Measurements from ENCODE around the gene POLR3A. TPM values are rescaled to one million over a fixed set of nuclear protein-coding genes. Genes with fewer than 3 reads are reported as not detected.

The POLR3A gene
- total RNA-seq, 1 donor from 2014 or later, result 31.4 TPM

DNA sequence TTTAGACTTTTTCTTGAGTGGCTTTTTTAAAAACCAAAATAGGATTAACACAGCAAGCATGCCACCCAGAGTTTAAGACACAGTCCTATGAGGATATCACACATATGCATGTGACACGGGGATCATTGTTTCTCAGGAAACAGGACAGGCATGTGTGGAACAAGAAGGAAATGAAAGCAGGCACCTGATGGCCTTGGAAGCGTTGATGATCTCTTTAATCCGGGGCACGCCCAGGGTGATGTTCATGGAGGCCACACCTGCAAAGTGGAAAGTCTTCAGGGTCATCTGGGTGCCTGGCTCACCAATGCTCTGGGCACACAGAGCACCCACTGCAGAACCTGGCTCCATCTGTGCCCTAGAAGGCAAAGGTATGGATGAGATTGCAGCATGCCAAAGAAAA is 44.3 kb downstream of the POLR3A start:
- H4K20me1 ChIP-seq (ENCODE audit: insufficient read depth, low read length), result peaks cover 13% of the 10 kb centered on the region
- H3K4me1 Mint-ChIP-seq (ENCODE audit: low read depth, unreplicated experiment), result peaks cover 11% of the 10 kb centered on the region
- H3K27ac ChIP-seq (ENCODE audit: low read depth, low read length), result no peak overlapping the region
- H3K9me3 Mint-ChIP-seq (ENCODE audit: unreplicated experiment), result no peaks in the 10 kb centered on the region
- no peaks in the 10 kb centered on the region for H3K79me2 ChIP-seq (ENCODE audit: insufficient read depth, low read length)
- H3K27me3 Mint-ChIP-seq (ENCODE audit: low read depth, unreplicated experiment), result no peaks in the 10 kb centered on the region
- TF ChIP-seq, protein P1, sequence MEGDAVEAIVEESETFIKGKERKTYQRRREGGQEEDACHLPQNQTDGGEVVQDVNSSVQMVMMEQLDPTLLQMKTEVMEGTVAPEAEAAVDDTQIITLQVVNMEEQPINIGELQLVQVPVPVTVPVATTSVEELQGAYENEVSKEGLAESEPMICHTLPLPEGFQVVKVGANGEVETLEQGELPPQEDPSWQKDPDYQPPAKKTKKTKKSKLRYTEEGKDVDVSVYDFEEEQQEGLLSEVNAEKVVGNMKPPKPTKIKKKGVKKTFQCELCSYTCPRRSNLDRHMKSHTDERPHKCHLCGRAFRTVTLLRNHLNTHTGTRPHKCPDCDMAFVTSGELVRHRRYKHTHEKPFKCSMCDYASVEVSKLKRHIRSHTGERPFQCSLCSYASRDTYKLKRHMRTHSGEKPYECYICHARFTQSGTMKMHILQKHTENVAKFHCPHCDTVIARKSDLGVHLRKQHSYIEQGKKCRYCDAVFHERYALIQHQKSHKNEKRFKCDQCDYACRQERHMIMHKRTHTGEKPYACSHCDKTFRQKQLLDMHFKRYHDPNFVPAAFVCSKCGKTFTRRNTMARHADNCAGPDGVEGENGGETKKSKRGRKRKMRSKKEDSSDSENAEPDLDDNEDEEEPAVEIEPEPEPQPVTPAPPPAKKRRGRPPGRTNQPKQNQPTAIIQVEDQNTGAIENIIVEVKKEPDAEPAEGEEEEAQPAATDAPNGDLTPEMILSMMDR (IDR thresholded peaks at IDR 0.05; ENCODE audit: insufficient read depth, low read depth, low read length), result no peak
- TF ChIP-seq EZH2 (IDR thresholded peaks at IDR 0.05; ENCODE audit: insufficient read depth, low read length), result no peak
- no peak overlapping the region for H3K9ac ChIP-seq (ENCODE audit: low read length)
- no peak overlapping the region for H3K27ac Mint-ChIP-seq (ENCODE audit: unreplicated experiment)
- H3K4me3 ChIP-seq (ENCODE audit: insufficient read depth, low read depth, low read length), result no peak overlapping the region
- no peak overlapping the region for H2AFZ ChIP-seq (ENCODE audit: low read depth, low read length)
- FAIRE-seq (no peak), DNase-seq (ENCODE audit: low read depth) (no peak)
- no peak overlapping the region for H3K4me2 ChIP-seq (ENCODE audit: low read length)
- no peak overlapping the region for H3K4me3 Mint-ChIP-seq (ENCODE audit: unreplicated experiment)
- peaks cover 37% of the 10 kb centered on the region for H3K36me3 Mint-ChIP-seq (ENCODE audit: low read depth, unreplicated experiment)
- no peaks in the 10 kb centered on the region for H3K27me3 ChIP-seq (ENCODE audit: insufficient read depth, low read length)
- H3K36me3 ChIP-seq (ENCODE audit: insufficient read depth, low read length), result peaks cover 70% of the 10 kb centered on the region
- H3K9me3 ChIP-seq (ENCODE audit: insufficient read depth, low read depth, low read length), result no peaks in the 10 kb centered on the region
- H3K4me1 ChIP-seq (ENCODE audit: insufficient read depth, low read length), result peaks cover 24% of the 10 kb centered on the region

DNA sequence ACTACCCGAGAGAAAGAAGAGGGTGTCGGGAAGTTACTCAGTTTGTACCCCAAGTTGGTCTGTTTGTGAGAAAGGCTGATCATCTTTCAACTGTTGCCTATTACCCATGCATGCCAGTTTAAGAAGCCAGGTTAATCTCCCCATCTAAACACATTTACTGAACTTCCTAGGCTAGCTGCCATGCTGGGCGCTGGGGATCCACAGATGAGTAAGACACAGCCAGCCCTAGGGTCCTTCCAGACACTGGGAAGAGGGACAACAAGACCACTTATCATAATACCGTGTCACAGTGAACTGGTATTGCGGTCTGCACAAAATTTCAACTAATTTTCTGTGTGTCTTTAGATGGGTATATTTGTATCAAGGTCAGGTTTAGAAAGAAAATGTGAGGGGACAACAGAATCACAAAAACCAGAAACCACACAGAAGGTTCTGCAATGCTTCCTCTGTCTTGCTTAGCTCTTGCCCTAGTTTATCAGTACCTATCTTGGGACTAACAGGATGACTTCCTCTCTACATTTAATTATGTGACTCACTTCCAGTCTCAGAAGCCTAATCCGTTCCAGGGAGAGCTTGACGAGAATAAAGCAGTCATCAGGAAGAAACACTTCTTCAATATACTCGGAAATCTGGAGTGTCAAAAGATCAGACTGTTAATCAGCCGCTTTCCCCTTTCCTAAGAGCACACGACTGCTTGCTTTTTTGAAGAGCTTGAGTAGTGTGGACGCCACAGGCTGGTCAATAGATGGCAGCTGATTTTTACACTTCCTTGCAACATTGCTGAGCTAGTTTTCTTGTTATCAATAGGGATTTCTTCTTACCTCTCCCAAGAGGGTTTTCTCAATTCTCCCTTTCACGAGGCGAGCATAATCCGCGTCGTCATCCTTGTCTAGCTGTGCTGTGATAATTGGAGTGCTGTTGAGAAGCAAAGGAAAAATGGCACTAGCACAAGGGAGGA is 45.7 kb downstream of the POLR3A start:
- Histone ChIP-seq H3K4me2 (ENCODE audit: low read length) (peak overlapping the region; percentile 48), H3K4me1 (ENCODE audit: insufficient read depth, low read length) (peaks cover 12% of the 10 kb centered on the region), H3K27me3 (ENCODE audit: insufficient read depth, low read length) (no peaks in the 10 kb centered on the region), H3K9ac (ENCODE audit: low read length) (peak overlapping the region; percentile 33), H3K27ac (ENCODE audit: low read depth, low read length) (peak overlapping the region; percentile 26), H3K79me2 (ENCODE audit: insufficient read depth, low read length) (no peaks in the 10 kb centered on the region), H3K9me3 (ENCODE audit: insufficient read depth, low read depth, low read length) (no peaks in the 10 kb centered on the region), H3K4me3 (ENCODE audit: insufficient read depth, low read depth, low read length) (no peak overlapping the region), H3K36me3 (ENCODE audit: insufficient read depth, low read length) (peaks cover 78% of the 10 kb centered on the region), H4K20me1 (ENCODE audit: insufficient read depth, low read length) (peaks cover 5% of the 10 kb centered on the region), H2AFZ (ENCODE audit: low read depth, low read length) (no peak overlapping the region)
- H3K27me3 Mint-ChIP-seq (ENCODE audit: low read depth, unreplicated experiment), result no peaks in the 10 kb centered on the region
- TF ChIP-seq, protein P1 (IDR thresholded peaks at IDR 0.05; ENCODE audit: insufficient read depth, low read depth, low read length), result no peak
- no peak for TF ChIP-seq EZH2 (IDR thresholded peaks at IDR 0.05; ENCODE audit: insufficient read depth, low read length)
- H3K4me3 Mint-ChIP-seq (ENCODE audit: unreplicated experiment), result no peak overlapping the region
- H3K36me3 Mint-ChIP-seq (ENCODE audit: low read depth, unreplicated experiment), result peaks cover 34% of the 10 kb centered on the region
- peaks cover 7% of the 10 kb centered on the region for H3K4me1 Mint-ChIP-seq (ENCODE audit: low read depth, unreplicated experiment)
- no peaks in the 10 kb centered on the region for H3K9me3 Mint-ChIP-seq (ENCODE audit: unreplicated experiment)
- no peak overlapping the region for H3K27ac Mint-ChIP-seq (ENCODE audit: unreplicated experiment)
- FAIRE-seq, result peak; percentile 82
- peak; percentile 71 for DNase-seq (ENCODE audit: low read depth)

DNA sequence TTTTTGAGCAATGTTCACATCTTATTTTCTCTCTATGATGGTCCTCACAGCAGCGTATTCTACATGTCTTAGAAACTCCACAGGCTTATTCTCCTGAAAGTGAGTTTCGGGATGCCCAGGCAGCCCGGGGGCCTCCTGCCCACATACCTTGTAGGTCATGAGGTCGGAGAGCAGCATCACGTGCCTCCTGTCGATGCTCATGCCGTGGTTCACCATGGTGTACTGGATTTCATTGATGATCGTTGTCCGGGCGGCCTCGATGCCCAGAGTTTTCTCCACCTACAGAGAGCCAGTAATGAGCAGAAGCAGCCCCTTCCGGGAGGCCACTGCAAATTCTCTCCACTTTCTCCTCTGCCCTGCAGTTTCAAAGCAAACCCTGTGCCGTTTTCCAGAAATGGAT is 48.0 kb downstream of the POLR3A start:
- Histone ChIP-seq H3K9me3 (ENCODE audit: insufficient read depth, low read depth, low read length) (no peaks in the 10 kb centered on the region), H3K36me3 (ENCODE audit: insufficient read depth, low read length) (peaks cover 78% of the 10 kb centered on the region), H3K9ac (ENCODE audit: low read length) (no peak overlapping the region), H3K4me1 (ENCODE audit: insufficient read depth, low read length) (peaks cover 11% of the 10 kb centered on the region), H4K20me1 (ENCODE audit: insufficient read depth, low read length) (no peaks in the 10 kb centered on the region), H3K4me3 (ENCODE audit: insufficient read depth, low read depth, low read length) (no peak overlapping the region), H3K27ac (ENCODE audit: low read depth, low read length) (no peak overlapping the region), H2AFZ (ENCODE audit: low read depth, low read length) (no peak overlapping the region), H3K4me2 (ENCODE audit: low read length) (no peak overlapping the region), H3K79me2 (ENCODE audit: insufficient read depth, low read length) (no peaks in the 10 kb centered on the region), H3K27me3 (ENCODE audit: insufficient read depth, low read length) (no peaks in the 10 kb centered on the region)
- no peaks in the 10 kb centered on the region for H3K27me3 Mint-ChIP-seq (ENCODE audit: low read depth, unreplicated experiment)
- H3K4me1 Mint-ChIP-seq (ENCODE audit: low read depth, unreplicated experiment), result peaks cover 7% of the 10 kb centered on the region
- TF ChIP-seq, protein P1 (IDR thresholded peaks at IDR 0.05; ENCODE audit: insufficient read depth, low read depth, low read length), result no peak
- TF ChIP-seq EZH2 (IDR thresholded peaks at IDR 0.05; ENCODE audit: insufficient read depth, low read length), result no peak
- H3K9me3 Mint-ChIP-seq (ENCODE audit: unreplicated experiment), result no peaks in the 10 kb centered on the region
- no peak for FAIRE-seq
- H3K27ac Mint-ChIP-seq (ENCODE audit: unreplicated experiment), result no peak overlapping the region
- no peak for DNase-seq (ENCODE audit: low read depth)
- no peak overlapping the region for H3K4me3 Mint-ChIP-seq (ENCODE audit: unreplicated experiment)
- H3K36me3 Mint-ChIP-seq (ENCODE audit: low read depth, unreplicated experiment), result peaks cover 41% of the 10 kb centered on the region
